Measurements from ENCODE around the gene LHFPL3.

DNA sequence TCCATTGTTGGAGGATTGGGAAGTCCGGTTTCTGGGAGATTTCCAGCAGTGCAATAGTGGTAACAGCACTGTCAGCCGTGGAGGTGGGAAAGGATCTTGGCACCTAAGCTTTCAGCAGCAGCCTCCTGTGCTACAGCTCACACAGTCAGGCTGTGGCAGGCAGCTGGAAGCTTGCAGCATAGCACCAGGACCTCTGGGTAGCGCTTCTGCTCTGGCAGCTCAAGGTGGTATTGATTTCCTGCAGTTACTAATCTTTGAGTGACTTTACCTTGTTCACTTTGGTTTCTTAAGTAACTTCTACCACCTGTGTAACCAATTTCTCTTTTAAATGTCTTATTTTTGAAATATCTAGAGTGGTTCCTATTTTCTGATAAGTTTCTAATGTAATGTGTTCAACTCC, 130.5 kb downstream of the LHFPL3 start:
- TF ChIP-seq, protein P1, sequence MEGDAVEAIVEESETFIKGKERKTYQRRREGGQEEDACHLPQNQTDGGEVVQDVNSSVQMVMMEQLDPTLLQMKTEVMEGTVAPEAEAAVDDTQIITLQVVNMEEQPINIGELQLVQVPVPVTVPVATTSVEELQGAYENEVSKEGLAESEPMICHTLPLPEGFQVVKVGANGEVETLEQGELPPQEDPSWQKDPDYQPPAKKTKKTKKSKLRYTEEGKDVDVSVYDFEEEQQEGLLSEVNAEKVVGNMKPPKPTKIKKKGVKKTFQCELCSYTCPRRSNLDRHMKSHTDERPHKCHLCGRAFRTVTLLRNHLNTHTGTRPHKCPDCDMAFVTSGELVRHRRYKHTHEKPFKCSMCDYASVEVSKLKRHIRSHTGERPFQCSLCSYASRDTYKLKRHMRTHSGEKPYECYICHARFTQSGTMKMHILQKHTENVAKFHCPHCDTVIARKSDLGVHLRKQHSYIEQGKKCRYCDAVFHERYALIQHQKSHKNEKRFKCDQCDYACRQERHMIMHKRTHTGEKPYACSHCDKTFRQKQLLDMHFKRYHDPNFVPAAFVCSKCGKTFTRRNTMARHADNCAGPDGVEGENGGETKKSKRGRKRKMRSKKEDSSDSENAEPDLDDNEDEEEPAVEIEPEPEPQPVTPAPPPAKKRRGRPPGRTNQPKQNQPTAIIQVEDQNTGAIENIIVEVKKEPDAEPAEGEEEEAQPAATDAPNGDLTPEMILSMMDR (IDR thresholded peaks at IDR 0.05; ENCODE audit: insufficient read depth, low read length), result no peak
- TF ChIP-seq, protein P2, sequence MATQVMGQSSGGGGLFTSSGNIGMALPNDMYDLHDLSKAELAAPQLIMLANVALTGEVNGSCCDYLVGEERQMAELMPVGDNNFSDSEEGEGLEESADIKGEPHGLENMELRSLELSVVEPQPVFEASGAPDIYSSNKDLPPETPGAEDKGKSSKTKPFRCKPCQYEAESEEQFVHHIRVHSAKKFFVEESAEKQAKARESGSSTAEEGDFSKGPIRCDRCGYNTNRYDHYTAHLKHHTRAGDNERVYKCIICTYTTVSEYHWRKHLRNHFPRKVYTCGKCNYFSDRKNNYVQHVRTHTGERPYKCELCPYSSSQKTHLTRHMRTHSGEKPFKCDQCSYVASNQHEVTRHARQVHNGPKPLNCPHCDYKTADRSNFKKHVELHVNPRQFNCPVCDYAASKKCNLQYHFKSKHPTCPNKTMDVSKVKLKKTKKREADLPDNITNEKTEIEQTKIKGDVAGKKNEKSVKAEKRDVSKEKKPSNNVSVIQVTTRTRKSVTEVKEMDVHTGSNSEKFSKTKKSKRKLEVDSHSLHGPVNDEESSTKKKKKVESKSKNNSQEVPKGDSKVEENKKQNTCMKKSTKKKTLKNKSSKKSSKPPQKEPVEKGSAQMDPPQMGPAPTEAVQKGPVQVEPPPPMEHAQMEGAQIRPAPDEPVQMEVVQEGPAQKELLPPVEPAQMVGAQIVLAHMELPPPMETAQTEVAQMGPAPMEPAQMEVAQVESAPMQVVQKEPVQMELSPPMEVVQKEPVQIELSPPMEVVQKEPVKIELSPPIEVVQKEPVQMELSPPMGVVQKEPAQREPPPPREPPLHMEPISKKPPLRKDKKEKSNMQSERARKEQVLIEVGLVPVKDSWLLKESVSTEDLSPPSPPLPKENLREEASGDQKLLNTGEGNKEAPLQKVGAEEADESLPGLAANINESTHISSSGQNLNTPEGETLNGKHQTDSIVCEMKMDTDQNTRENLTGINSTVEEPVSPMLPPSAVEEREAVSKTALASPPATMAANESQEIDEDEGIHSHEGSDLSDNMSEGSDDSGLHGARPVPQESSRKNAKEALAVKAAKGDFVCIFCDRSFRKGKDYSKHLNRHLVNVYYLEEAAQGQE (IDR thresholded peaks at IDR 0.05; ENCODE audit: insufficient replicate concordance, low read depth), result no peak
- TF ChIP-seq SPI1 (IDR thresholded peaks at IDR 0.05; ENCODE audit: borderline replicate concordance, low read depth), result no peak
- no peak for TF ChIP-seq GABPA (IDR thresholded peaks at IDR 0.05; ENCODE audit: low read depth)
- TF ChIP-seq POLR2AphosphoS5 (IDR thresholded peaks at IDR 0.05; ENCODE audit: low read depth), result no peak
